Medulla oblongata (tissue), 1 donor: Measurements from ENCODE around the gene MAL.
"Not testable (repeated sequence)": the region's sequence is repeated elsewhere in the genome, so short reads cannot be mapped to it uniquely, and the experiment has no call there.

Source experiments
- DNase-seq: peaks from one replicate; pipeline ENCODE4 v3.0.0-alpha.2; 2015; ENCODE audit errors: extremely low spot score

The MAL gene

GRCh38 chr2:95032868-95033603, 7.5 kb downstream of the MAL start:
- peak; percentile 59 for DNase-seq

- no peak for DNase-seq
Observed at GRCh38 chr2:95034221-95034620, 8.7 kb downstream of the MAL start.

- DNase-seq = no peak
Observed at GRCh38 chr2:95034818-95035217, 9.3 kb downstream of the MAL start.

GRCh38 chr2:95036596-95037383, 11.3 kb downstream of the MAL start:
- no peak for DNase-seq

GRCh38 chr2:95037384-95037839, 11.9 kb downstream of the MAL start:
- no peak for DNase-seq

GRCh38 chr2:95037841-95038585, 12.5 kb downstream of the MAL start:
- DNase-seq = not testable (repeated sequence)

GRCh38 chr2:95038635-95039298, 13.3 kb downstream of the MAL start:
- no peak for DNase-seq

GRCh38 chr2:95039363-95039762, 13.9 kb downstream of the MAL start:
- no peak for DNase-seq

GRCh38 chr2:95039978-95040377, 14.5 kb downstream of the MAL start:
- DNase-seq = no peak

- DNase-seq = peak; percentile 48
Observed at GRCh38 chr2:95040426-95040825, 14.9 kb downstream of the MAL start.

GRCh38 chr2:95041060-95041823, 15.7 kb downstream of the MAL start:
- no peak for DNase-seq

- no peak for DNase-seq
Observed at GRCh38 chr2:95041824-95042442, 16.4 kb downstream of the MAL start.

- no peak for DNase-seq
Observed at GRCh38 chr2:95042472-95043271, 17.2 kb downstream of the MAL start.

- DNase-seq = peak; percentile 94
Observed at GRCh38 chr2:95043300-95044093, 18.0 kb downstream of the MAL start.

GRCh38 chr2:95044601-95045000, 19.1 kb downstream of the MAL start:
- DNase-seq = no peak

GRCh38 chr2:95046371-95047112, 21.0 kb downstream of the MAL start:
- DNase-seq = no peak

GRCh38 chr2:95047629-95048510, 22.4 kb downstream of the MAL start:
- no peak for DNase-seq
